Naive thymus-derived CD4-positive, alpha-beta T cell (primary cell): Measurements from ENCODE around the gene SMPD4. TPM values are rescaled to one million over a fixed set of nuclear protein-coding genes. Genes with fewer than 3 reads are reported as not detected.
"Not testable (repeated sequence)": the region's sequence is repeated elsewhere in the genome, so short reads cannot be mapped to it uniquely, and the experiment has no call there.

ENCODE experiments used
- ATAC-seq: fragments of 150-1000 bp; cut with Tn5 transposase; 2 replicates; pipeline ENCODE4 v1.10.0; 2021; ENCODE audit warnings: mild to moderate bottlenecking, moderate library complexity
- CTCF ChIA-PET: fragments of 350-600 bp; sonication (Branson Sonifier 250); formaldehyde crosslinking; loops from one replicate; lab custom pipeline; 2021; ENCODE audit warnings: antibody characterized with exemption; lab: Charles Lee
- POLR2A ChIA-PET: fragments of 350-600 bp; sonication (Branson Sonifier 250); formaldehyde crosslinking; loops from one replicate; lab custom pipeline; 2021; ENCODE audit warnings: antibody characterized with exemption, inconsistent platforms; lab: Charles Lee
- DNase-seq, 9 donors: peaks; one replicate each; pipeline versions ENCODE4 v3.0.0 to v3.0.0-alpha.2; 2020 to 2022; ENCODE audit warnings: mixed read lengths in 1 of 9
- H3K27ac ChIP-seq: one replicate; pipeline ENCODE4 v1.7.0; 2013; ENCODE audit warnings: mild to moderate bottlenecking, low read depth, low read length, moderate library complexity
- H3K27me3 ChIP-seq, 2 donors: one replicate each; pipeline ENCODE4 v1.7.0; 2013; ENCODE audit warnings: low read length in 2 of 2, mild to moderate bottlenecking in 2 of 2, moderate library complexity in 2 of 2; ENCODE audit not compliant: control insufficient read depth in 2 of 2, insufficient read depth in 2 of 2
- H3K36me3 ChIP-seq, 3 experiments: 1 replicate in 2 of 3; 2 replicates in 1 of 3; pipeline ENCODE4 v1.7.0; 2013; ENCODE audit warnings: low read length in 3 of 3, mild to moderate bottlenecking in 3 of 3, moderate library complexity in 1 of 3; ENCODE audit not compliant: insufficient read depth in 3 of 3, control insufficient read depth in 2 of 3
- H3K4me1 ChIP-seq, 2 donors: one replicate each; pipeline ENCODE4 v1.7.0; 2013; ENCODE audit warnings: low read length in 2 of 2, mild to moderate bottlenecking in 2 of 2, moderate library complexity in 1 of 2; ENCODE audit not compliant: control insufficient read depth in 2 of 2, insufficient read depth in 2 of 2
- H3K4me3 ChIP-seq: 2 replicates; pipeline ENCODE4 v1.7.0; 2013; ENCODE audit warnings: mild to moderate bottlenecking, low read length
- H3K9me3 ChIP-seq, 3 experiments: 1 replicate in 2 of 3; 2 replicates in 1 of 3; pipeline ENCODE4 v1.7.0; 2013; ENCODE audit warnings: low read length in 3 of 3; ENCODE audit not compliant: control insufficient read depth in 2 of 3
- H3K27ac Mint-ChIP-seq, 9 donors: one replicate each; pipeline ENCODE4 v1.8.0; 2020 to 2022; ENCODE audit warnings: mixed read lengths in 9 of 9, mild to moderate bottlenecking in 8 of 9, moderate library complexity in 5 of 9, inconsistent platforms in 2 of 9
- H3K27me3 Mint-ChIP-seq, 5 donors: one replicate each; pipeline ENCODE4 v1.8.0; 2021 to 2022; ENCODE audit warnings: mixed read lengths in 5 of 5, mild to moderate bottlenecking in 1 of 5
- H3K36me3 Mint-ChIP-seq, 5 donors: one replicate each; pipeline ENCODE4 v1.8.0; 2020 to 2022; ENCODE audit warnings: mixed read lengths in 5 of 5, mild to moderate bottlenecking in 3 of 5, inconsistent platforms in 1 of 5
- H3K4me1 Mint-ChIP-seq, 7 donors: one replicate each; pipeline ENCODE4 v1.8.0; 2020 to 2022; ENCODE audit warnings: mixed read lengths in 7 of 7, mild to moderate bottlenecking in 3 of 7, inconsistent platforms in 1 of 7
- H3K4me3 Mint-ChIP-seq, 10 donors: one replicate each; pipeline ENCODE4 v1.8.0; 2020 to 2022; ENCODE audit warnings: mild to moderate bottlenecking in 10 of 10, mixed read lengths in 10 of 10, moderate library complexity in 6 of 10, inconsistent platforms in 2 of 10
- H3K9me3 Mint-ChIP-seq, 11 donors: one replicate each; pipeline ENCODE4 v1.8.0; 2020 to 2022; ENCODE audit warnings: mixed read lengths in 11 of 11, mild to moderate bottlenecking in 4 of 11, inconsistent platforms in 1 of 11, moderate library complexity in 1 of 11
- intact Hi-C, 2 donors: fragments of 100-400 bp; cut with micrococcal nuclease; formaldehyde crosslinking; loops; one replicate each; pipeline ENCODE4 v1.15.1; 2023
- polyA plus RNA-seq, 2 donors: library from polyadenylated mRNA; unstranded; fragments of 300-500 nt; fragmentation: Illumina TruSeq; gene quantifications; one replicate each; pipeline ENCODE4 v1.2.3, GENCODE V29; 2021
- total RNA-seq, 6 experiments: library from RNA in 5 of 6; stranded (reverse) in 5 of 6; gene quantifications; 1 replicate in 5 of 6; 2 replicates in 1 of 6; pipeline ENCODE4 v1.2.3 and lab custom pipeline; 2021 to 2026

The SMPD4 gene
- total and polyA plus RNA-seq, 7 experiments from 2014 or later = 37.0 to 82.9 (median 57.2) TPM

GRCh38 chr2:130156624-130157004, 24.8 kb downstream of the SMPD4 start:
- intact Hi-C loops = loop anchor here (1.0 kb wide), 1 partner anchor 176 kb away; no protein-coding TSS in a partner anchor
- Mint-ChIP-seq H3K36me3 (peaks cover 0 to 8% (median 2%) of the 10 kb centered on the region in 5 donors), H3K27me3 (no peaks in the 10 kb centered on the region), H3K4me3 (no peak overlapping the region), H3K27ac (peak overlapping the region in 1 of 9 donors; percentile 38), H3K9me3 (peaks cover 0 to 3% (median 0%) of the 10 kb centered on the region in 11 donors), H3K4me1 (peaks cover 0 to 17% (median 0%) of the 10 kb centered on the region in 7 donors)
- ATAC-seq (no peak), DNase-seq (no peak)
- Histone ChIP-seq H3K9me3 (no peaks in the 10 kb centered on the region), H3K4me1 (no peaks in the 10 kb centered on the region), H3K4me3 (no peak overlapping the region), H3K36me3 (peaks cover 0 to 75% (median 4%) of the 10 kb centered on the region in 3 experiments), H3K27ac (no peak overlapping the region), H3K27me3 (no peaks in the 10 kb centered on the region)
- ChIA-PET CTCF (interaction anchor here (0.8 kb wide), 1 partner anchor 177 kb away, joined by 3 read pairs; no protein-coding TSS in a partner anchor), POLR2A (no interaction called here)

- H3K36me3 Mint-ChIP-seq, H3K9me3 Mint-ChIP-seq, H3K4me3 ChIP-seq, ATAC-seq, H3K27ac ChIP-seq, H3K27me3 ChIP-seq, H3K27ac Mint-ChIP-seq, H3K9me3 ChIP-seq, POLR2A ChIA-PET, H3K27me3 Mint-ChIP-seq, H3K4me1 ChIP-seq, H3K4me3 Mint-ChIP-seq: not testable (repeated sequence)
- peaks cover 0 to 17% (median 0%) of the 10 kb centered on the region in 7 donors for H3K4me1 Mint-ChIP-seq
- intact Hi-C loops = loop anchor here (1.0 kb wide), 1 partner anchor 176 kb away; no protein-coding TSS in a partner anchor
- DNase-seq = peak in 1 of 9 donors; percentile 23
- H3K36me3 ChIP-seq = peaks cover 0 to 71% (median 4%) of the 10 kb centered on the region in 3 experiments
- CTCF ChIA-PET = interaction anchor here (0.8 kb wide), 1 partner anchor 178 kb away, joined by 3 read pairs; no protein-coding TSS in a partner anchor
Measured at GRCh38 chr2:130155956-130156623, 25.3 kb downstream of the SMPD4 start.

DNA sequence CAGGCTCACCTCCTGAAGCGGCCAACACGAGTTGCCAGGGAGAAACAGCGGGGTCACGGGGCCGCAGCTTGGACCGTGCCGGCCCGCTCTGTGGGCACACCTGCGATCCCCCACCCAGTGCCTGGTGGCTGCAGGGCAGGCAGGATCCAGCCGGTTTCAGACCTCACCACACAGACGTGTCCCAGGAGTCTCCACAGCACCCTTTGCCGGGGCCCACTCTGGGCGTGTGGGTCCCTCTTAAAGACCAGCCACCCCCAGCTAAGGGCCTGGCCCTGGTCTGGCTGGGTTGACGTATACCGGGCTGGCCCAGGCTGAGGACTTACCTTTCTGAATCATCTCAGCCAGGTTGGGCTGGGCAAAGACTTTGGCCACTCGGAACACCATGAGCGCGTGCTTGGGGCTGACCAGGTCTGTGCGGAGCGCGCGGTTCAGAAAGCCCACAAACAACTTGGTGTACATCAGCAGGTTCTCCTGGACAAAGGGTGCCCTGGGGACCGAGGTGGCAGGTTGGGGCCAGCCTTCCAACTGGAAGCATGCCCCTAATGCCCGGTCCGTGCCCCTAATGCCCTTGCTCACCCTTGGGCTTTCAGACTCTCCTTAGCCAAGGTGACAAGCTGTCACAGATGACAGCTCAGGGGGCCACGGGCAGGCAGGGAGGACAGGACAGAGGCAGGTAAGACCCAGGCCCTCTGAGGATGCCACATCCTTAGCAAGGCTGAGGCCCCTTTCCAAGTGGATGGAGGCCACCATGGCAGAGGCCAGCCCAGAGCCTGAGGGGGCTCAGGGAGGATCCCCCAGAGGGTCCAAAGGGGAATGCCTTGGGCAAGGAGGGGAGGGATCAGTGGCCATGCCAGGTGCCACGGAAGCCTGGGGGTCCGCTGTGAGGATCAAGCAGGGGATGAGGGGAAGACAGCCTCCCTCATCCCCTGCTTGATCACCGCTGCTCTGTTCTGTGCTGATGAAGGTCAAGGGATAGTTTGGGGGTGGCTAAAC, 26.3 kb downstream of the SMPD4 start:
- Histone ChIP-seq H3K9me3 (no peaks in the 10 kb centered on the region), H3K27me3 (no peaks in the 10 kb centered on the region), H3K36me3 (peaks cover 0 to 61% (median 2%) of the 10 kb centered on the region in 3 experiments), H3K4me1 (no peaks in the 10 kb centered on the region), H3K4me3 (no peak overlapping the region), H3K27ac (no peak overlapping the region)
- ChIA-PET CTCF (no interaction called here), POLR2A (no interaction called here)
- Mint-ChIP-seq H3K27ac (no peak overlapping the region), H3K27me3 (no peaks in the 10 kb centered on the region), H3K9me3 (no peaks in the 10 kb centered on the region), H3K36me3 (peaks cover 0 to 4% (median under 1%) of the 10 kb centered on the region in 5 donors), H3K4me3 (no peak overlapping the region), H3K4me1 (peaks cover 0 to 15% (median 0%) of the 10 kb centered on the region in 7 donors)
- DNase-seq (no peak), ATAC-seq (no peak)
- intact Hi-C loops = no loop called here

DNA sequence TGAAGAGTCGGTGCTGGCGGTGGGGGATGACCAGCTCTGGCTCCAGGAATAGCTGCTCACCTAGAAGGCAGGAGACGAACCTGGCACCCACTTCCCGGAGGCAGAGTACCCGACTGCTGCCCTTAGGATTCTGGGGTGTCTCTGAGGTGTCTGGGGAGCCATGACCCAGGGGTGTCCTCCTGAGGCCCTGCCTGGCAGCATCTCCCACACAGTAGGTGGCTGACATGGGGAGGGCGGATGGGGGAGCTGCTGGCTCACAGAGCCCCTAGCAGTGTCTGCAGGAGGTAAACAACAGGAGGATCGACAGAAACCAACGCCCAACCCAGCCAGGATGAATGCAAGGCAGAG, 27.0 kb downstream of the SMPD4 start:
- H3K9me3 Mint-ChIP-seq, H3K9me3 ChIP-seq, H3K4me1 ChIP-seq, intact Hi-C loops, H3K27me3 Mint-ChIP-seq, H3K27me3 ChIP-seq, CTCF ChIA-PET, POLR2A ChIA-PET, H3K4me3 Mint-ChIP-seq, H3K36me3 Mint-ChIP-seq, DNase-seq, H3K27ac Mint-ChIP-seq, H3K4me3 ChIP-seq, ATAC-seq, H3K27ac ChIP-seq: not testable (repeated sequence)
- peaks cover 0 to 56% (median 0%) of the 10 kb centered on the region in 3 experiments for H3K36me3 ChIP-seq
- peaks cover 0 to 14% (median 0%) of the 10 kb centered on the region in 7 donors for H3K4me1 Mint-ChIP-seq

DNA sequence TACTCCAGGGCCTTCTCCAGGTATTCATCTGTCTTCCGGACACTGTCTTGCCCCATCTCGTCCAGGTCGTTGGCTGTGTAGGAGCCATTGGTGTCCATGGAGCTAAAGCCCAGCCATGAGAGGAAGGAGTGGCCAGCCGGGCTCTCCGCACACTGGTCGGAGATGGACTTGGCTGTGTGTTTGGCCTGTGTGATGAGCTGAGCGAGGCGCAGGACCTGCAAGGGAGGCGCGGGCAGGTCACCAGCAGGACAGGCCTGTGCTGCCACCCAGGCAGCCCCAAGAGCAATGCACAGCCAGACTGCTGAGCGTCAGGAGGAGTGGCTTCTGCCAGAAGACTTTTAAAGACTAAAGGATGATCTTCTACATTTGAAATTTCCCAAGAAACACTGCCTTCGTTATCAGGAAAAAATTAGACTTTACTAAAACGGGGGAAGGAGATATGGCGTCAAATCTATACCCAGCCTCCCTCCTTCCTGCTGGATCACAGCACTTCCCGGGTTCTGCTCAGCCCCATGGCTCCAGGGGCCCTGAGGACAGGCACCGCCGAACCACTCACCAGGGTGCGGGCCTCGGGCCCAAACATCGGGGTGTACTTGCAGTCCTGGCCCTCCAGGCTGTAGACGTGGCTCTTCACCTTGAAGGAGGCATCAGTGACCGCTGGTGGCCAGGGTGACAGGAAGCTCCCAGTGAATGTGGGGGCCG, 27.5 kb downstream of the SMPD4 start:
- H3K27ac ChIP-seq, H3K4me1 ChIP-seq, H3K27me3 ChIP-seq, H3K9me3 ChIP-seq, ATAC-seq, POLR2A ChIA-PET, H3K27me3 Mint-ChIP-seq, CTCF ChIA-PET, intact Hi-C loops, DNase-seq, H3K9me3 Mint-ChIP-seq, H3K36me3 Mint-ChIP-seq, H3K4me3 ChIP-seq, H3K4me3 Mint-ChIP-seq: not testable (repeated sequence)
- Mint-ChIP-seq H3K27ac (peak overlapping the region in 1 of 9 donors; percentile 38), H3K4me1 (peaks cover 0 to 11% (median 0%) of the 10 kb centered on the region in 7 donors)
- peaks cover 0 to 52% (median 0%) of the 10 kb centered on the region in 3 experiments for H3K36me3 ChIP-seq

GRCh38 chr2:130152816-130153595, 28.4 kb downstream of the SMPD4 start:
- intact Hi-C loops = no loop called here
- H3K4me1 Mint-ChIP-seq = peaks cover 0 to 7% (median 0%) of the 10 kb centered on the region in 7 donors
- no peak overlapping the region for H3K27ac Mint-ChIP-seq
- no peaks in the 10 kb centered on the region for H3K9me3 Mint-ChIP-seq
- H3K4me3 Mint-ChIP-seq = no peak overlapping the region
- POLR2A ChIA-PET = no interaction called here
- DNase-seq = no peak
- no peaks in the 10 kb centered on the region for H3K9me3 ChIP-seq
- peaks cover 0 to 48% (median 0%) of the 10 kb centered on the region in 3 experiments for H3K36me3 ChIP-seq
- no peak overlapping the region for H3K27ac ChIP-seq
- CTCF ChIA-PET = no interaction called here
- ATAC-seq = peak; percentile 3
- peaks cover 0 to 3% (median 0%) of the 10 kb centered on the region in 5 donors for H3K36me3 Mint-ChIP-seq
- no peak overlapping the region for H3K4me3 ChIP-seq
- no peaks in the 10 kb centered on the region for H3K27me3 Mint-ChIP-seq
- H3K27me3 ChIP-seq = no peaks in the 10 kb centered on the region
- H3K4me1 ChIP-seq = no peaks in the 10 kb centered on the region
